ENCODE results near the gene GAL3ST2. TPM values are rescaled to one million over a fixed set of nuclear protein-coding genes. Genes with fewer than 3 reads are reported as not detected.
"Not testable (repeated sequence)": the region's sequence is repeated elsewhere in the genome, so short reads cannot be mapped to it uniquely, and the experiment has no call there.

GAL3ST2 gene
- total RNA-seq, 1 donor from 2014 or later: not detected

DNA sequence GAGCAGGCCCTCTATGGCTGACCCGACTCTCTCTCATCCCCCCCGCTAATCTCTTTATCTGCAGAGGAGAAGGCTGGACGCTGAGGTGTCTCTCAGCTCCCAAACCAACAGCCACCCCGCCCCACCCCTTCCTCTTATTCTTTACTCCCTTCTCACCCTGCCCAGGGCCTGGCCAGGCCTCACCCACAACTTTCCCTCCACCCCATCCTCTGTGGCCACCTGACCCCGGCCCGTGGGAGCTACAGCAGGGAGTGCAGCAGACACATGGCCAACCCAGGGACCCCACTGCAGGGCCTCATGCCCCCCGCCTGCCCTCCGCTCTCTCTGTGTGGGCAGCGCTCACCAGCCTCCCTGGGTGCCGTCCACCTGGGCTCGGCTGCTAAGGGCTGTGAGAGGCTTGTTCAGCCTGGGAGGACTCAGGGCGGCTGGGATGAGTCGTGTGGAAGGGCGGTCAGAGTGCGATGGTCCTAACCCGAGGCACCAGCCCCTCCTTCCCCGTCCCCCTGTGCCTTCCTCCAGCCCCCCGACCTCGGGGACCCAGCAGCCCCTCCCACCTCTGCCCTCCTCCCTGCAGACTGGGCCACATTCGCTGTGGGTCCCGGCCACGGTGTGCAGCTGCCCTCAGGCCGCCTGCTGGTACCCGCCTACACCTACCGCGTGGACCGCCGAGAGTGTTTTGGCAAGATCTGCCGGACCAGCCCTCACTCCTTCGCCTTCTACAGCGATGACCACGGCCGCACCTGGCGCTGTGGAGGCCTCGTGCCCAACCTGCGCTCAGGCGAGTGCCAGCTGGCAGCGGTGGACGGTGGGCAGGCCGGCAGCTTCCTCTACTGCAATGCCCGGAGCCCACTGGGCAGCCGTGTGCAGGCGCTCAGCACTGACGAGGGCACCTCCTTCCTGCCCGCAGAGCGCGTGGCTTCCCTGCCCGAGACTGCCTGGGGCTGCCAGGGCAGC lies 39.1 kb downstream of the GAL3ST2 start:
- Histone ChIP-seq H3K36me3 (no peaks in the 10 kb centered on the region), H3K27me3 (no peaks in the 10 kb centered on the region), H3K9me3 (no peaks in the 10 kb centered on the region), H3K27ac (no peak overlapping the region), H3K4me3 (no peak overlapping the region), H3K4me1 (no peaks in the 10 kb centered on the region)
- DNase-seq (ENCODE audit: low spot score in 2 of 2): peak in 1 of 2 donors; percentile 59
- TF ChIP-seq, protein P1, sequence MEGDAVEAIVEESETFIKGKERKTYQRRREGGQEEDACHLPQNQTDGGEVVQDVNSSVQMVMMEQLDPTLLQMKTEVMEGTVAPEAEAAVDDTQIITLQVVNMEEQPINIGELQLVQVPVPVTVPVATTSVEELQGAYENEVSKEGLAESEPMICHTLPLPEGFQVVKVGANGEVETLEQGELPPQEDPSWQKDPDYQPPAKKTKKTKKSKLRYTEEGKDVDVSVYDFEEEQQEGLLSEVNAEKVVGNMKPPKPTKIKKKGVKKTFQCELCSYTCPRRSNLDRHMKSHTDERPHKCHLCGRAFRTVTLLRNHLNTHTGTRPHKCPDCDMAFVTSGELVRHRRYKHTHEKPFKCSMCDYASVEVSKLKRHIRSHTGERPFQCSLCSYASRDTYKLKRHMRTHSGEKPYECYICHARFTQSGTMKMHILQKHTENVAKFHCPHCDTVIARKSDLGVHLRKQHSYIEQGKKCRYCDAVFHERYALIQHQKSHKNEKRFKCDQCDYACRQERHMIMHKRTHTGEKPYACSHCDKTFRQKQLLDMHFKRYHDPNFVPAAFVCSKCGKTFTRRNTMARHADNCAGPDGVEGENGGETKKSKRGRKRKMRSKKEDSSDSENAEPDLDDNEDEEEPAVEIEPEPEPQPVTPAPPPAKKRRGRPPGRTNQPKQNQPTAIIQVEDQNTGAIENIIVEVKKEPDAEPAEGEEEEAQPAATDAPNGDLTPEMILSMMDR (IDR thresholded peaks at IDR 0.05): no peak
- intact Hi-C loops (cut with DNase I): no loop called here

DNA sequence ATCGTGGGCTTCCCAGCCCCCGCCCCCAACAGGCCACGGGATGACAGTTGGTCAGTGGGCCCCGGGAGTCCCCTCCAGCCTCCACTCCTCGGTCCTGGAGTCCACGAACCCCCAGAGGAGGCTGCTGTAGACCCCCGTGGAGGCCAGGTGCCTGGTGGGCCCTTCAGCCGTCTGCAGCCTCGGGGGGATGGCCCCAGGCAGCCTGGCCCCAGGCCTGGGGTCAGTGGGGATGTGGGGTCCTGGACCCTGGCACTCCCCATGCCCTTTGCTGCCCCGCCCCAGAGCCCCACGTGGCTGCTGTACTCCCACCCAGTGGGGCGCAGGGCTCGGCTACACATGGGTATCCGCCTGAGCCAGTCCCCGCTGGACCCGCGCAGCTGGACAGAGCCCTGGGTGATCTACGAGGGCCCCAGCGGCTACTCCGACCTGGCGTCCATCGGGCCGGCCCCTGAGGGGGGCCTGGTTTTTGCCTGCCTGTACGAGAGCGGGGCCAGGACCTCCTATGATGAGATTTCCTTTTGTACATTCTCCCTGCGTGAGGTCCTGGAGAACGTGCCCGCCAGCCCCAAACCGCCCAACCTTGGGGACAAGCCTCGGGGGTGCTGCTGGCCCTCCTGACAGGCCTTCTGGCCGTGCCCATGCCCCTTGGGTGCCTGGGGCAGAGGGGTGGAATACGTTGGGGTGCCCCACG lies 40.0 kb downstream of the GAL3ST2 start:
- H3K9me3 ChIP-seq: no peaks in the 10 kb centered on the region
- TF ChIP-seq, protein P1 (IDR thresholded peaks at IDR 0.05): no peak
- no peak for DNase-seq (ENCODE audit: low spot score in 2 of 2)
- no peaks in the 10 kb centered on the region for H3K27me3 ChIP-seq
- H3K27ac ChIP-seq: no peak overlapping the region
- no peaks in the 10 kb centered on the region for H3K4me1 ChIP-seq
- no peaks in the 10 kb centered on the region for H3K36me3 ChIP-seq
- intact Hi-C loops (cut with DNase I): no loop called here
- no peak overlapping the region for H3K4me3 ChIP-seq

DNA sequence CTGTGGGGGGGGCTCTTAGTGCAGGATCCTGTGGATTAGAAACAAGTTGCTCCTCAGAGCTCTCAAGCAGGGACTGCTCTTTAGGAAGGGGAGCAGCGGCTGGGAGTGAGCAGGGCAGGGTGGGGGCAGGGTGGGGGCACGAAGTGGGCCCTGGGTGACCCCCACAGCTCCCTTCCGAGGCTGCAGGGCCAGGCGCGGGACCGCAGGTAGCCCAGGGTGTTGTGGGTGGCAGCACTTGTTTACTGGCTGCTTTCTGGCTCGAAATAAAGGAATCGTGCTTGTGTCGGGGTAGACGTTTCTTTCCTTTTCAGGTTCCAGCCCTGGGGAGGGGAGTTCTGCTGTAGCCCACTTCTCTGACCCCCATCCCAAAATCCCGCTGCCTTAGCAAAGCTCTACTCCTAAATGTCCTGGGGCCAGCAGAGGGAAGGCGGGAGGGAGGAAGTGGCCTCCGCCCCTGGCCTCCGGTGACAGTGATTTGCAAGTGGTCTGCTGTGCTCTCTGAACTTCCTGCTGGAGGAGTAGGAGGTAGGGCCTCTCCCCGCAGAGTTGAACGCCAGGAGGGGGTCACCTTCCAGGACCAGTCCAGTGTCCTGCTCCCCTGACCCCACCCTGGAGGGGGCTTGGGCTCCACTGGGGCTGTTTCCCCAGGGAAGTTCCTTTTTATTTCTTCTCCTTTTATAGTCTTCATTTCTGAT lies 40.7 kb downstream of the GAL3ST2 start:
- intact Hi-C loops (cut with DNase I): no loop called here
- peaks cover 7% of the 10 kb centered on the region for H3K27me3 ChIP-seq

DNA sequence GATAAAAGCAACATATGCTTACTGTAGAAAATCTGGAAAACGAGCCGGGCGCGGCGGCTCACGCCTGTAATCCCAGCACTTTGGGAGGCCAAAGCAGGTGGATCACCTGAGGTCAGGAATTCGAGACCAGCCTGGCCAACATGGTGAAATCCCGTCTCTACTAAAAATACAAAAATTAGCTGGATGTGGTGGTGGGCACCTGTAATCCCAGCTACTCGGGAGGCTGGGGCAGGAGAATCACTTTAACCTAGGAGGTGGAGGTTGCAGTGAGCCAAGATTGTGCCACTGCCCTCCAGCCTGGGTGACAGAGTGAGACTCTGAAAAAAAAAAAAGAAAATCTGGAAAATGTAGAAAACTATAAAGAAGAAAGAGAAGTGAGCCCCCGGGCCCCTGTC lies 41.2 kb downstream of the GAL3ST2 start:
- H3K27me3 ChIP-seq; intact Hi-C loops (cut with DNase I): not testable (repeated sequence)

More for the DNA sequence above, 40.7 kb downstream of the GAL3ST2 start:
- H3K27ac ChIP-seq: no peak overlapping the region
- H3K4me1 ChIP-seq: no peaks in the 10 kb centered on the region
- no peaks in the 10 kb centered on the region for H3K36me3 ChIP-seq
- no peak overlapping the region for H3K4me3 ChIP-seq
- TF ChIP-seq, protein P1 (IDR thresholded peaks at IDR 0.05): no peak
- DNase-seq (ENCODE audit: low spot score in 2 of 2): peak in 1 of 2 donors; percentile 62
- H3K9me3 ChIP-seq: no peaks in the 10 kb centered on the region

DNA sequence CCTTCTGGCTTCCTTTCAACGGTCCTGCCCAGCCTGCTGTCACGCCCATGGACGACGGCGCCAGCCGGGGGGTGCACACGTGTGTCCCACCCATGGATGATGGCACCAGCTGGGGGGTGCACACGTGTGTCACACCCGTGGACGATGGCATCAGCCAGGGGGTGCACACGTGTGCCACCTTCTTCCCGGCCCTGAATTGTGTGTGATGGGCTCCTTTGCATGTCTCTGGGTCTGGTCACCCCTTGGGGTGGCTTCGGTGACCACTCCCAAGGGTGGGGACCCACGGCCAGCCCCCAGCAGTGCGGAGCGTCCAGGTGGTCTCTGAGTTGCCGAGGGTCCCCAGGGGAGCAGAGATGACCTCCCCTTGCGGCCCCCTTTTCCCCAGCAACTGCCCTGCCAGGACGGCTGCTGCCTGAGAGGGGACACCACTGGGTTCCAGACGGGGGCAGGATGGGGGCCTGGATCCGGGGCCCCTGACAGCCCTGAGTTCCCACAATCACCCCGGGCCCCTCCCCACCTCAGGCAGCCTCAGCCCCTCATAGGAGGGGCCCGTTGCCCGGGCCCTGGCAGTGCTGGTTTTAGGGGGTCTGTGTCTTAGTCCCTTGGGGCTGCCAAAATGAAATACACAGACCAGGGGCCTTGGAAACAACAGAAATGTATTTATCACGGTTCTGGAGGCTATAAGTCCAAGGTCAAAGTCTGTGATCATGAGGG lies 41.8 kb downstream of the GAL3ST2 start:
- no peak overlapping the region for H3K4me3 ChIP-seq
- peak in 1 of 2 donors; percentile 55 for DNase-seq (ENCODE audit: low spot score in 2 of 2)
- H3K36me3 ChIP-seq: no peaks in the 10 kb centered on the region
- H3K4me1 ChIP-seq: no peaks in the 10 kb centered on the region
- H3K9me3 ChIP-seq: no peaks in the 10 kb centered on the region
- peaks cover 9% of the 10 kb centered on the region for H3K27me3 ChIP-seq
- intact Hi-C loops (cut with DNase I): no loop called here
- TF ChIP-seq, protein P1 (IDR thresholded peaks at IDR 0.05): no peak
- H3K27ac ChIP-seq: no peak overlapping the region

More for the DNA sequence above, 41.2 kb downstream of the GAL3ST2 start:
- not testable (repeated sequence) for H3K9me3 ChIP-seq; H3K36me3 ChIP-seq; H3K4me3 ChIP-seq; H3K4me1 ChIP-seq; H3K27ac ChIP-seq; DNase-seq (ENCODE audit: low spot score in 2 of 2)
